ENCODE data around the gene LRIG1.
A peak's percentile ranks its signal among the peaks of the same experiment; 100 is the strongest.

LRIG1 gene

GRCh38 chr3:66488492-66488891 lies 12.3 kb downstream of the LRIG1 start:
- no peak overlapping the region for H3K9ac ChIP-seq (ENCODE audit: low read length)
- H3K27ac ChIP-seq (ENCODE audit: low read length) = peak overlapping the region; percentile 79
- peaks cover 95% of the 10 kb centered on the region for H3K79me2 ChIP-seq (ENCODE audit: low read length)
- H3K36me3 ChIP-seq (replicated peaks; ENCODE audit: insufficient read depth, low read length) = no peaks in the 10 kb centered on the region
- no peaks in the 10 kb centered on the region for H3K27me3 ChIP-seq (replicated peaks; ENCODE audit: insufficient read depth, low read length)
- H3K4me3 ChIP-seq (ENCODE audit: low read length) = no peak overlapping the region
- peak; percentile 69 for DNase-seq
- no peak overlapping the region for H2AFZ ChIP-seq (ENCODE audit: low read length)
- H3K4me1 ChIP-seq (ENCODE audit: low read length) = peaks cover 66% of the 10 kb centered on the region
- no peaks in the 10 kb centered on the region for H4K20me1 ChIP-seq (ENCODE audit: insufficient read depth, low read length)
- TF ChIP-seq EZH2 (optimal IDR thresholded peaks at IDR 0.05; ENCODE audit: low read depth, low read length) (no peak), CTCF (IDR thresholded peaks at IDR 0.05; ENCODE audit: low read length) (no peak), EZH2phosphoT487 (IDR thresholded peaks at IDR 0.05; ENCODE audit: low read length) (no peak)
- no peaks in the 10 kb centered on the region for H3K9me3 ChIP-seq (replicated peaks; ENCODE audit: insufficient read depth, low read length)
- H3K4me2 ChIP-seq (ENCODE audit: low read depth, low read length) = peak overlapping the region; percentile 67; the same call in 1 of the 2 replicates
- H3F3A ChIP-seq (ENCODE audit: insufficient read depth, low read length) = peaks cover 49% of the 10 kb centered on the region
- no peaks in the 10 kb centered on the region for H3K9me2 ChIP-seq (replicated peaks; ENCODE audit: insufficient read depth, low read length)

GRCh38 chr3:66487465-66487864 lies 13.4 kb downstream of the LRIG1 start:
- H4K20me1 ChIP-seq (ENCODE audit: insufficient read depth, low read length) = 0 out of 2 replicates have a peak, but pooled peaks cover under 1% of the 10 kb centered on the region
- no peaks in the 10 kb centered on the region for H3K9me3 ChIP-seq (replicated peaks; ENCODE audit: insufficient read depth, low read length)
- DNase-seq = no peak
- no peak for TF ChIP-seq EZH2phosphoT487 (IDR thresholded peaks at IDR 0.05; ENCODE audit: low read length)
- no peak for TF ChIP-seq EZH2 (optimal IDR thresholded peaks at IDR 0.05; ENCODE audit: low read depth, low read length)
- TF ChIP-seq CTCF (IDR thresholded peaks at IDR 0.05; ENCODE audit: low read length) = no peak
- H3F3A ChIP-seq (ENCODE audit: insufficient read depth, low read length) = peaks cover 59% of the 10 kb centered on the region
- H3K4me1 ChIP-seq (ENCODE audit: low read length) = peaks cover 66% of the 10 kb centered on the region
- no peak overlapping the region for H3K4me2 ChIP-seq (ENCODE audit: low read depth, low read length)
- no peaks in the 10 kb centered on the region for H3K9me2 ChIP-seq (replicated peaks; ENCODE audit: insufficient read depth, low read length)
- H3K9ac ChIP-seq (ENCODE audit: low read length) = no peak overlapping the region
- H3K36me3 ChIP-seq (replicated peaks; ENCODE audit: insufficient read depth, low read length) = no peaks in the 10 kb centered on the region
- no peak overlapping the region for H3K27ac ChIP-seq (ENCODE audit: low read length)
- no peak overlapping the region for H3K4me3 ChIP-seq (ENCODE audit: low read length)
- H2AFZ ChIP-seq (ENCODE audit: low read length) = no peak overlapping the region
- peaks cover 94% of the 10 kb centered on the region for H3K79me2 ChIP-seq (ENCODE audit: low read length)
- no peaks in the 10 kb centered on the region for H3K27me3 ChIP-seq (replicated peaks; ENCODE audit: insufficient read depth, low read length)

- no peak overlapping the region for H3K4me3 ChIP-seq (ENCODE audit: low read length)
- H3K9ac ChIP-seq (ENCODE audit: low read length) = no peak overlapping the region
- H3K4me1 ChIP-seq (ENCODE audit: low read length) = peaks cover 66% of the 10 kb centered on the region
- H3K36me3 ChIP-seq (replicated peaks; ENCODE audit: insufficient read depth, low read length) = no peaks in the 10 kb centered on the region
- H4K20me1 ChIP-seq (ENCODE audit: insufficient read depth, low read length) = 0 out of 2 replicates have a peak, but pooled peaks cover 2% of the 10 kb centered on the region
- DNase-seq = no peak
- no peak overlapping the region for H3K4me2 ChIP-seq (ENCODE audit: low read depth, low read length)
- no peak overlapping the region for H2AFZ ChIP-seq (ENCODE audit: low read length)
- H3K9me2 ChIP-seq (replicated peaks; ENCODE audit: insufficient read depth, low read length) = no peaks in the 10 kb centered on the region
- TF ChIP-seq CTCF (IDR thresholded peaks at IDR 0.05; ENCODE audit: low read length) (no peak), EZH2phosphoT487 (IDR thresholded peaks at IDR 0.05; ENCODE audit: low read length) (no peak), EZH2 (optimal IDR thresholded peaks at IDR 0.05; ENCODE audit: low read depth, low read length) (no peak)
- H3K27me3 ChIP-seq (replicated peaks; ENCODE audit: insufficient read depth, low read length) = no peaks in the 10 kb centered on the region
- no peak overlapping the region for H3K27ac ChIP-seq (ENCODE audit: low read length)
- no peaks in the 10 kb centered on the region for H3K9me3 ChIP-seq (replicated peaks; ENCODE audit: insufficient read depth, low read length)
- peaks cover 94% of the 10 kb centered on the region for H3K79me2 ChIP-seq (ENCODE audit: low read length)
- H3F3A ChIP-seq (ENCODE audit: insufficient read depth, low read length) = peaks cover 60% of the 10 kb centered on the region
Observed at GRCh38 chr3:66486646-66487045, 14.2 kb downstream of the LRIG1 start.

Measured in MM.1S (cell line).